C4-2B (cell line): Measurements from ENCODE around the gene SUPT5H.

Source experiments
- CTCF ChIP-seq: fragments of 450-650 bp; conservative IDR thresholded peaks from 2 replicates; pipeline ENCODE4 v1.5.1; 2017; ENCODE audit warnings: mild to moderate bottlenecking
- ZFX ChIP-seq: fragments of 450-650 bp; IDR thresholded peaks from 2 replicates; pipeline ENCODE4 v1.6.1; 2017

GRCh38 chr19:39425744-39426143 lies 19.6 kb upstream of the SUPT5H start:
- TF ChIP-seq CTCF = no peak
- no peak for TF ChIP-seq ZFX
